ENCODE measurements around the gene CNEP1R1. TPM values are rescaled to one million over a fixed set of nuclear protein-coding genes. Genes with fewer than 3 reads are reported as not detected.

Gene CNEP1R1
- total and polyA plus RNA-seq, 2 donors (not counting 1 experiment from before 2014, with no cell fraction given): 18.6 to 32.9 TPM

DNA sequence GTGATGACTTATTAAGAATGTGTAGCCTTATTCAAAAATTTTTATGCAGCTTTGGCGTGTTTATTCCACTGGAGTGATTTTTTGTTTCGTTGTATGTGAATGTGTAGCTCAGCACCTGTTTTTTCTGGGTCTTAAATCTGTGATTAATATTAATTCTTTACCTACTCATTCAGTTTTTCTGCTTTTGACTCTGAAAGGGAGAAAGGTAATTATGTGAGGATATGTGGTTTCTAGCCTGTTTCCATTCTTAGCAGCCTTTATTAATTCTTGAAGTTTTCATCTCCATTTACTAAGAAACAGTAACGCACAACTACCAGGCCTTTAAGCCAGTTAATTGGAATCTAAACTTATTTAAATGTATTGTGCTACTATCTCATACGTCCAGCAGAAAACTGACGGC, 47.7 kb downstream of the CNEP1R1 start:
- Histone ChIP-seq H2AFZ (ENCODE audit: insufficient read depth, low read depth, low read length, poor library complexity, severe bottlenecking) (no peak overlapping the region), H3K36me3 (replicated peaks in 1 of 2; ENCODE audit: control extremely low read depth in 1 of 2, control insufficient read depth in 1 of 2, extremely low read depth in 1 of 2, insufficient read depth in 2 of 2, low read length in 1 of 2) (peaks cover 0 to 32% of the 10 kb centered on the region in 2 experiments), H3K4me2 (replicated peaks; ENCODE audit: low read depth, low read length, poor library complexity, severe bottlenecking) (no peak overlapping the region), H3K4me1 (ENCODE audit: control insufficient read depth in 2 of 2, insufficient read depth in 2 of 2, low read length in 2 of 2) (peaks cover under 1 to 3% of the 10 kb centered on the region in 2 donors), H3K9me3 (ENCODE audit: control extremely low read depth in 1 of 3, control insufficient read depth in 2 of 3, insufficient read depth in 1 of 3, low read length in 2 of 3) (no peaks in the 10 kb centered on the region), H3K27me3 (replicated peaks in 1 of 4; ENCODE audit: control extremely low read depth in 1 of 4, control insufficient read depth in 3 of 4, insufficient read depth in 4 of 4, low read length in 3 of 4) (no peaks in the 10 kb centered on the region), H3K27ac (ENCODE audit: low read length in 2 of 2) (no peak overlapping the region), H3K4me3 (ENCODE audit: control extremely low read depth in 1 of 5, extremely low read depth in 1 of 5, insufficient read depth in 1 of 5, low read depth in 2 of 5, low read length in 4 of 5) (no peak overlapping the region), H3K79me2 (ENCODE audit: control insufficient read depth, insufficient read depth, low read length) (peaks cover 6% of the 10 kb centered on the region), H3K9ac (ENCODE audit: low read length) (no peak overlapping the region), H4K20me1 (ENCODE audit: control insufficient read depth, insufficient read depth, low read length, poor library complexity, severe bottlenecking) (peaks cover 2% of the 10 kb centered on the region)
- POLR2A ChIA-PET: no interaction called here
- whole genome bisulfite sequencing (ENCODE audit: insufficient coverage): 77% methylated on average over 2 of the region's 5 CpGs
- H3K9me3 Mint-ChIP-seq (ENCODE audit: insufficient read depth): no peaks in the 10 kb centered on the region
- TF ChIP-seq, protein P1, sequence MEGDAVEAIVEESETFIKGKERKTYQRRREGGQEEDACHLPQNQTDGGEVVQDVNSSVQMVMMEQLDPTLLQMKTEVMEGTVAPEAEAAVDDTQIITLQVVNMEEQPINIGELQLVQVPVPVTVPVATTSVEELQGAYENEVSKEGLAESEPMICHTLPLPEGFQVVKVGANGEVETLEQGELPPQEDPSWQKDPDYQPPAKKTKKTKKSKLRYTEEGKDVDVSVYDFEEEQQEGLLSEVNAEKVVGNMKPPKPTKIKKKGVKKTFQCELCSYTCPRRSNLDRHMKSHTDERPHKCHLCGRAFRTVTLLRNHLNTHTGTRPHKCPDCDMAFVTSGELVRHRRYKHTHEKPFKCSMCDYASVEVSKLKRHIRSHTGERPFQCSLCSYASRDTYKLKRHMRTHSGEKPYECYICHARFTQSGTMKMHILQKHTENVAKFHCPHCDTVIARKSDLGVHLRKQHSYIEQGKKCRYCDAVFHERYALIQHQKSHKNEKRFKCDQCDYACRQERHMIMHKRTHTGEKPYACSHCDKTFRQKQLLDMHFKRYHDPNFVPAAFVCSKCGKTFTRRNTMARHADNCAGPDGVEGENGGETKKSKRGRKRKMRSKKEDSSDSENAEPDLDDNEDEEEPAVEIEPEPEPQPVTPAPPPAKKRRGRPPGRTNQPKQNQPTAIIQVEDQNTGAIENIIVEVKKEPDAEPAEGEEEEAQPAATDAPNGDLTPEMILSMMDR (IDR thresholded peaks at IDR 0.05): no peak
- ATAC-seq (ENCODE audit: low read depth) (no peak), DNase-seq (no peak)
- H3K27ac Mint-ChIP-seq: no peak overlapping the region
- peaks cover 12% of the 10 kb centered on the region for H3K4me1 Mint-ChIP-seq
- H3K4me3 Mint-ChIP-seq: no peak overlapping the region
- CTCF ChIA-PET: interaction anchor here (1.6 kb wide), 1 partner anchor 138 kb away, joined by 3 read pairs; no protein-coding TSS in a partner anchor
- H3K27me3 Mint-ChIP-seq: no peaks in the 10 kb centered on the region
- intact Hi-C loops (cut with micrococcal nuclease): no loop called here

DNA sequence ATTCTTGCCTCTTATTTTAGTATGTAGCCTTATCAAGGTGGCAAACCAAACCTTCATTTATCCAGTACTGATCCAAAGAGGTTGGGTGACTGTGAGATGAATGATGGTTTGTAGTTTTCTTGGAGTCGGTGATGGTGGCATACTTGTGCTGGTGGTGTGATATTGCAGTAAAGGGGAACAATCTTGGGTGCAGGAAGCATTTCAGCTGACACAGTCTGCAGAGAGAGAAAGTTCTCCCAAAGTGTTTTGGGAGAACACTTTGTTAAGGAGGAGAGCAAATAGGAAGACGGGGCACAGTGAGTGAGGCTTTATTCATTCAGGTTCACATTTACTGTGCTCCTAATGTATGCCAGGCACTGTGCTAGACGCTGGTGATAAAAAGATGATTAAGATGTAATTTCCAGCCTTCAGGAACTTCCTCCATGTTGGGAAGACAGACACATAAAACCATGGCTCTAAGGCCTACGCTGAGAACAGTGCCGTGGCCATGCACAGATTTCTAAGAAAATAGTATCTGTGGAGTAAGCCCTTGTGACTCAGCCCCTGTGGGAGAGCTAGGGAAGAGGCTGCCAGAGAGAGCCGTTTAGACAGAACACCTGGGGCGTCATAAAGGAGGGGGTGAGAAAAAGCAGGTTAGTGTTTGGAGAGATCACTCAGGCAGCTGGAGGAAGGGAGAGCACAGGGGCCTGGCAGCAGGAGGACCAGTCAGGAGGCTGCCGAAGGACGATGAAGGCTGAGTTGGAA, 54.5 kb downstream of the CNEP1R1 start:
- ATAC-seq (ENCODE audit: low read depth) (no peak), DNase-seq (no peak)
- Histone ChIP-seq H3K4me1 (ENCODE audit: control insufficient read depth in 2 of 2, insufficient read depth in 2 of 2, low read length in 2 of 2) (no peaks in the 10 kb centered on the region), H3K27ac (ENCODE audit: low read length in 2 of 2) (no peak overlapping the region), H3K4me2 (replicated peaks; ENCODE audit: low read depth, low read length, poor library complexity, severe bottlenecking) (no peak overlapping the region), H4K20me1 (ENCODE audit: control insufficient read depth, insufficient read depth, low read length, poor library complexity, severe bottlenecking) (no peaks in the 10 kb centered on the region), H3K4me3 (ENCODE audit: control extremely low read depth in 1 of 5, extremely low read depth in 1 of 5, insufficient read depth in 1 of 5, low read depth in 2 of 5, low read length in 4 of 5) (no peak overlapping the region), H3K27me3 (replicated peaks in 1 of 4; ENCODE audit: control extremely low read depth in 1 of 4, control insufficient read depth in 3 of 4, insufficient read depth in 4 of 4, low read length in 3 of 4) (no peaks in the 10 kb centered on the region), H3K36me3 (replicated peaks in 1 of 2; ENCODE audit: control extremely low read depth in 1 of 2, control insufficient read depth in 1 of 2, extremely low read depth in 1 of 2, insufficient read depth in 2 of 2, low read length in 1 of 2) (peaks cover 0 to 47% of the 10 kb centered on the region in 2 experiments), H3K79me2 (ENCODE audit: control insufficient read depth, insufficient read depth, low read length) (peaks cover 8% of the 10 kb centered on the region), H3K9ac (ENCODE audit: low read length) (no peak overlapping the region), H3K9me3 (ENCODE audit: control extremely low read depth in 1 of 3, control insufficient read depth in 2 of 3, insufficient read depth in 1 of 3, low read length in 2 of 3) (no peaks in the 10 kb centered on the region), H2AFZ (ENCODE audit: insufficient read depth, low read depth, low read length, poor library complexity, severe bottlenecking) (no peak overlapping the region)
- Mint-ChIP-seq H3K27me3 (no peaks in the 10 kb centered on the region), H3K4me3 (no peak overlapping the region), H3K27ac (no peak overlapping the region), H3K4me1 (no peaks in the 10 kb centered on the region), H3K9me3 (ENCODE audit: insufficient read depth) (no peaks in the 10 kb centered on the region)
- POLR2A ChIA-PET: no interaction called here
- no peak for TF ChIP-seq EZH2 (IDR thresholded peaks at IDR 0.05; ENCODE audit: borderline replicate concordance, insufficient read depth, low read depth, low read length, poor library complexity, severe bottlenecking)
- TF ChIP-seq, protein P1 (IDR thresholded peaks at IDR 0.05): no peak
- CTCF ChIA-PET: no interaction called here
- intact Hi-C loops (cut with micrococcal nuclease): no loop called here
- WGBS (ENCODE audit: insufficient coverage): 79% methylated on average over 7 of the region's 9 CpGs
